ENCODE measurements around the gene BCL2L15.

Gene BCL2L15

DNA sequence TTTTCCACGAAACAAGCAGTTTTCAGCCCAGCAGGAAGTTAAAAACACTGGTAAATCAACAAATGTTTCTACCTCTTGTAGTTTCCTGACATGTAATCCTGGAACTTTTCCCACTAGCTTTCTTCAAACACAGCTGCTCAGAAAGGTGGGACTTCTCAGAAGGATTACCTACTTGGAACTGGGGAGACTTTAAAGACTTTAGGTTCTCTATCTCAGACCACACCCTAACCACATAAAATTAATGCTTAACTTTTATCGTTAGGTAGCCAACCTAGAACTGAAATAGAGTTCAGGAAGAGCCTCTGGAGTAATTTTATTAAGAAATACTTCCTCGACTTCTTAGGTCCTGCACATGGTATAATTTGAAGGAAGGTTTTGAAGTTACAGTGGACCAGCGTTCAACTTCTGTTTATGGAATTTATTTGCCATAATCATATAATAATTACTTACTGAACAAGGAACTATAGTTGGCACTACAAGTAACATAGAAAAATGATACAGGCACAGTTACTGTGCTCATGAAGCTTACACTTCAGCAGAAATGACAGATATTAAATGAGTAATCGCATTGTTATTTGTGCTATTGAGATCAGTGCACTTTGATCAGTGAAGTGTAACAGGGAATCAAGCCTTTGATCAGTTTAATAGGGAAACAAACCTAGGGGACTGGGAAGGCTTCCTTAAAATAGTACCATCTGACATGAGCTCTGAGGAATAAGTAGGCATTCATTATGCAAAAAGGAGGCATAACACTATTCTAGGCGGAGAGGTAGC, at the start of gene BCL2L15:
Gene BCL2L15 (minus strand): TSS at position 180 of the 774 bp plus-strand sequence. CDS start 206 bp downstream, outside the sequence.
- DNase-seq: no peak
- Mint-ChIP-seq H3K4me1 (peaks cover 39% of the 10 kb centered on the region), H3K4me3 (peak within 1 kb of the TSS; percentile 15), H3K36me3 (peaks cover 8% of the 10 kb centered on the region), H3K27me3 (no peaks in the 10 kb centered on the region), H3K9me3 (no peaks in the 10 kb centered on the region), H3K27ac (peak within 1 kb of the TSS; percentile 22)
- CTCF ChIA-PET: no interaction called here

DNA sequence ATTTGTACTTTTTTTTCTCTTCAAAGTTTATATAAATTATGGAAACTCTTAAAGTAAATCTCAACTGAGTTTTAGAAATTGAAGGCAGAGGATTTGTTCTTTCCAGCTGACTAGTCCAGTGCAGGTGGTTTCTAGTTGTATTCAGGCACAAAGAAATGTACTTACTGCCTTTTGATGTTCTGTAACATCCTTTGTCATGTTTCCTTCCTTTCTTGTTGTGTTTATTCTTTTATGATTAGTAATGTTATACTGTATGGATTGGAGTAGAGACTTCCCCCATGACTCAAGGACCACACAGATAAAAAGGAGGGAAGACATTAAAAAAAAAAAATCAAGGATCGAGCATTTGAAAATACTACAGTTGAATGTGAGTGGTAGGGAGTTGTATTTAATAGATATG, 49.8 kb upstream of the BCL2L15 start:
- Mint-ChIP-seq H3K27ac (peak overlapping the region; percentile 11), H3K36me3 (peaks cover 57% of the 10 kb centered on the region), H3K27me3 (no peaks in the 10 kb centered on the region), H3K4me3 (no peak overlapping the region), H3K4me1 (peaks cover 89% of the 10 kb centered on the region), H3K9me3 (no peaks in the 10 kb centered on the region)
- CTCF ChIA-PET: interaction anchor here (1.3 to 1.5 kb wide), 2 partner anchors 9 to 12 kb away, joined by 3 to 5 read pairs; no protein-coding TSS in a partner anchor
- DNase-seq: no peak

DNA sequence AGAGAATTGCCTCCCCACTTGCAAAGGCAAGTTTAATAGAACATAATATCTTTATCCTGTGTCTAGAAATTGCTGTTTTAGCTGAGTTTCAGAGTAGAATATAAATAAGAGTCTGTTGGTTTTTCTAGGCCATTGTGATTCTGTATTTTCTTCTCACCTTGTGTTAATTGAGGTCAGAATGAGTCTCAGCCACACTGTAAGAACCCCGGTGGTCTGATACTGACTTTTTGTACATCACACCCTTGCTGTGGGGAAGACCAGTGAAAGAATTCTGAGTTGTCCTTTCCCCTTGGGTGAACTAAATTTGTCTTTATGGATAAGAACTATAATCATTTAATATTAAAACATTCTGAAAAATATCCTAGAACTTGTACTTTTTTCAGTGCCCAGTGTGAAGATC, 48.6 kb upstream of the BCL2L15 start:
- Mint-ChIP-seq H3K4me3 (no peak overlapping the region), H3K27me3 (no peaks in the 10 kb centered on the region), H3K9me3 (no peaks in the 10 kb centered on the region), H3K36me3 (peaks cover 51% of the 10 kb centered on the region), H3K27ac (no peak overlapping the region), H3K4me1 (peaks cover 93% of the 10 kb centered on the region)
- CTCF ChIA-PET: no interaction called here
- no peak for DNase-seq

DNA sequence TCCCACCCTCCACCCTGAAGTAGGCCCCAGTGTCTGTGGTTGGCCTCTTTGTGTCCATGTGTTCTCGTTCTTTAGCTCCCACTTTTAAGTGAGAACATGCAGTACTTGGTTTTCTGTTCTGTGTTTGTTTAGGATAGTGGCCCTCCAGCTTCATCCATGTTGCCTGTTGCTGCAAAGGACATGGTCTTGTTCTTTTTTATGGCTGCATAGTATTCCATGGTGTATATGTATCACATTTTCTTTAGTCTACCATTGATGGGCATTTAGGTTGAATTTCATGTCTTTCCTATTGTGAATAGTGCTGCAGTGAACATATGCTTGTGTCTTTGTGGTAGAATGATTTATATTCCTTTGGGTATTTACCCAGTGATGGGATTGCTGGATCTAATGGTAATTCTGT, 47.8 kb upstream of the BCL2L15 start:
- CTCF ChIA-PET: no interaction called here
- no peak for DNase-seq
- Mint-ChIP-seq H3K4me1 (peaks cover 93% of the 10 kb centered on the region), H3K4me3 (no peak overlapping the region), H3K27ac (no peak overlapping the region), H3K9me3 (no peaks in the 10 kb centered on the region), H3K27me3 (no peaks in the 10 kb centered on the region), H3K36me3 (peaks cover 45% of the 10 kb centered on the region)

DNA sequence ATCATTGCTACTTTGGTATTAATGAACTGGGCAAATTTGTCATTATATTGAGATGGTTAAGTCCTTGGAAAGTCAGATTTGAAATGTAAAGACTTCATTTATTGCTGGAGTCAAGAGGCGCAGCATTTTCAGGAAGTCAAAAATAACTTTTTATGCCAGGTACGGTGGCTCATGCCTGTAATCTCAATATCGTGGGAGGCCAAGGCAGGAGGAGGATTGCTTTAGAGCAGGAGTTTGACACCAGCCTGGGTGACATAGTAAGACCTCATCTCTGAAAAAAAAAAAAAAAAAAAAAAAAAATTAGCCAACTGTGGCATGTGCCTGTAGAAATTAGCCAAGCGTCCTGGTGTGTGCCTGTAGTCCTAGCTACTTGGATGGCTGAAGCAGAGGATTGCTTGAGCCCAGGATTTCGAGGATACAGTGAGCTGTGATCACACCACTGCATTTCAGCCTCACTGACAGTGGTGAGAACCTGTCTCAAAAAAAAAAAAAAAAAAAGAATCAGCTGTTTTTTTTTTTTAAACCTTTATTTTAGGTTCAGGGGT, 47.2 kb upstream of the BCL2L15 start:
- DNase-seq: no peak
- H3K4me1 Mint-ChIP-seq: peaks cover 87% of the 10 kb centered on the region
- CTCF ChIA-PET: interaction anchor here (1.3 kb wide), 1 partner anchor 30 kb away, joined by 3 read pairs; the partner anchor contains the start of genes AP4B1 and DCLRE1B
- H3K27me3 Mint-ChIP-seq: no peaks in the 10 kb centered on the region
- H3K27ac Mint-ChIP-seq: peak overlapping the region; percentile 31
- peaks cover 46% of the 10 kb centered on the region for H3K36me3 Mint-ChIP-seq
- H3K9me3 Mint-ChIP-seq: no peaks in the 10 kb centered on the region
- H3K4me3 Mint-ChIP-seq: no peak overlapping the region

DNA sequence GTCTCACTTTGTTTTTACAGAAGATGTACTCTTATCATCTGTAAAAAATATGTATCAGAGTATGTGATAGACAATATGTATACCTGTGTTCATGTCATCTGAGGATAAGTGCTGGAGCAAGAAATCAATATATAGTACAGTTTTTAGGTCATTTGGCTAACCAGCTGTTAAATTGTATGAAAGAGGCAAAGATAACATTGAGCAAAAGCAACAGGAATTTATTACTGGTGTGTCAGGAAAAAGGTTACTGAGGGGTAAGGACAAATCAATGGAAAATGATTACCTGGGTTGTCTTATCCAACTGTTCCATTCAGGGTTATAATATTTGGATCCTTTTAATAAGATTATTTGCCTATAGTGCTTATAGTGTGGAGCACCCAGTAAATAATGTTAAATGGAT, 46.6 kb upstream of the BCL2L15 start:
- peaks cover 49% of the 10 kb centered on the region for H3K36me3 Mint-ChIP-seq
- DNase-seq: no peak
- no peaks in the 10 kb centered on the region for H3K27me3 Mint-ChIP-seq
- peaks cover 81% of the 10 kb centered on the region for H3K4me1 Mint-ChIP-seq
- H3K4me3 Mint-ChIP-seq: peak overlapping the region; percentile 97
- H3K27ac Mint-ChIP-seq: peak overlapping the region; percentile 70
- CTCF ChIA-PET: interaction anchor here (1.0 to 1.3 kb wide), 2 partner anchors 18 to 29 kb away, joined by 3 to 4 read pairs; partner anchors contain the start of genes AP4B1 and DCLRE1B
- H3K9me3 Mint-ChIP-seq: no peaks in the 10 kb centered on the region

DNA sequence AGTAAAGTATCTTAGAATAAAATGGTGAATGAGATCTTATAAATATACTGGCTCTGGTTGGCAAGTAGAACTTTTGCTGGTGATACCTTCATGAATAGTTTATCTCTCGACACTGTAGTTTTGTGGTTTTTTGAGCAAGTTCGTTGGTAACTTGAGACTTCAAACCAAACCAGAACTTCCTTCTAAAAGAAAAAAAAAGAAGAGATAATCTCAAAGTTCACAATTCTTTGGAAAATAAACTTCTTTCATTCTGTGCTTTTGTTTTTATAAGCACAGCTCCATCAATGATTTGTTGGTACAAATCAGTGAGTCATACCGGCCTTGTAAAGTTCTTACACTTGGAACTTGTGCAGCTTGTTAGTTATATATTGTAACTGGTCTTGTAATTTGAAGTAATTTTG, 44.1 kb upstream of the BCL2L15 start:
- CTCF ChIA-PET: interaction anchor here (0.9 to 5.2 kb wide), 7 partner anchors 10 to 96 kb away, joined by 3 to 29 read pairs (median 18); partner anchors contain the start of genes AP4B1 and DCLRE1B
- Mint-ChIP-seq H3K9me3 (no peaks in the 10 kb centered on the region), H3K4me1 (peaks cover 71% of the 10 kb centered on the region), H3K27me3 (peaks cover 3% of the 10 kb centered on the region), H3K4me3 (peak overlapping the region; percentile 97), H3K36me3 (peaks cover 40% of the 10 kb centered on the region), H3K27ac (peak overlapping the region; percentile 95)
- DNase-seq: no peak

DNA sequence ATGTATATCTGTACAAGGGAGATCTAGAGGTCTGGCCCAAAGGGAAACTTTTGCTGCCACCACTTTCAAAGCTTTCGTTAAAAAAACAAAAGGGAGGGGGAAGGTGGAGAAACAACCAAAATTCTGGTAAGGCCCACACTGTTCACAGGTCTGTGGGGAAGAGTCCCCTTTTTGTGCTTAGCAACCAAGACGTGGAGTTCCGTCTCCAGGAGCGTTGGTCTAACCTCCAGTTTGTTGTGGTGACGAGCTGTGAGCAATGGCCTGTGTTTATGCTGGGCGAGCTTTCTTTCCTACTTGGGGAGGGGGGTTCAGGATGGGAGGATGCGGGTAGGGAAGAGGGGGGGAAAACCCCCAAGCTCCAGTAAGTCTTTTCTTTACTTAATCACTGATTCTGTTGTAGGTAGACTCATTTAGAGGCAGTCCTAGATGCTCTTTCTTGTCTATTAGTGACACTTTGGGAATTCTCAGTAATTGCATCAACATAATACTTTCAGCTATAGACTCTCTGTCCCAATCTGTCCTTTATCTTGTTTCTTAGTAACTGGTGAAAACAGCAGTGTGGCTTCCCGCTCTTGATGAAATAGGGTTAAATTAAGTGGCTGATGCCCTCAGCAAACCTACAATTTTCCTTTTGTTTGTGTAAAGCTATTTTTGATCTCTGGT, 43.2 kb upstream of the BCL2L15 start:
- H3K4me3 Mint-ChIP-seq: peak overlapping the region; percentile 97
- H3K9me3 Mint-ChIP-seq: no peaks in the 10 kb centered on the region
- peak overlapping the region; percentile 95 for H3K27ac Mint-ChIP-seq
- peaks cover 64% of the 10 kb centered on the region for H3K4me1 Mint-ChIP-seq
- peak; percentile 75 for DNase-seq
- H3K36me3 Mint-ChIP-seq: peaks cover 36% of the 10 kb centered on the region
- H3K27me3 Mint-ChIP-seq: peaks cover 6% of the 10 kb centered on the region
- CTCF ChIA-PET: interaction anchor here (0.9 to 5.2 kb wide), 12 partner anchors 10 to 119 kb away, joined by 3 to 29 read pairs (median 6); partner anchors contain the start of genes AP4B1, DCLRE1B and RSBN1

DNA sequence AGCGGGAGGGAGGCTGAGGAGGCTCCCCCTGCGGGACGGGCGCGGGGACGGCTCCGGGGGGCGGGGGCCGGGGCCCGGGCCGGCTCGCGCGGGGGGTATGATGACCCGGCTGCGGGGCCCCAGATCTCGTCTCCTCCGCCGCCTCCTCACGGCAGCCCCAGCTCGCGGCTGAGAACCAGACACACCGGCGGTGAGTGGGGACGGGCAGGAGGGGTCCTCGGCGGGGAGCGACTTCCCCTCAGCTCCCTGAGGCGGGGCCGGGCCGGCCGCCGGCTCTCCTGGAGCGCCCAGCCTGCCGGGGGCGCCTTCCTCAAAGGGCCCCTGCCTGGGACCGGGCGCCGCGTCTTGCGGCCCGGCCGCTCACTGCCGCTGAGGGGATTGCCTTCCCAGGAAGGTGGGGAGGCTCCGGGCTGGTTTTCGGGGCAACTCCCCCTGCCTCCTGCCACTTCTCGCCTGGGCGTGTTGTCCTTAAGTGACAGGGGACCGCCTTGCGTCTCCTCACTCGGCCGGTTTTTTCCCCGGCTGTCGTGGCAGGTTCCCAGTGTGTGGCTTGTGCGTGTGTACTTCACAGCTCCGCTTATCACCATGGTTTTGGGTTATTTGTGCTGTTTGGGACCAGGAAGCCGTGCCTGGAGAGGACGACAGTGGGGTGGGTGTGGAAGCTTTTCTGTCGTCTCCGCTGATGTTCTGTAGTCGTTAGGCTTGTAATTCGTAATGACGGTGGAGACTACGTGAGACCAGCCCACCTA, 42.5 kb upstream of the BCL2L15 start:
- H3K27ac Mint-ChIP-seq: peak overlapping the region; percentile 95

DNA sequence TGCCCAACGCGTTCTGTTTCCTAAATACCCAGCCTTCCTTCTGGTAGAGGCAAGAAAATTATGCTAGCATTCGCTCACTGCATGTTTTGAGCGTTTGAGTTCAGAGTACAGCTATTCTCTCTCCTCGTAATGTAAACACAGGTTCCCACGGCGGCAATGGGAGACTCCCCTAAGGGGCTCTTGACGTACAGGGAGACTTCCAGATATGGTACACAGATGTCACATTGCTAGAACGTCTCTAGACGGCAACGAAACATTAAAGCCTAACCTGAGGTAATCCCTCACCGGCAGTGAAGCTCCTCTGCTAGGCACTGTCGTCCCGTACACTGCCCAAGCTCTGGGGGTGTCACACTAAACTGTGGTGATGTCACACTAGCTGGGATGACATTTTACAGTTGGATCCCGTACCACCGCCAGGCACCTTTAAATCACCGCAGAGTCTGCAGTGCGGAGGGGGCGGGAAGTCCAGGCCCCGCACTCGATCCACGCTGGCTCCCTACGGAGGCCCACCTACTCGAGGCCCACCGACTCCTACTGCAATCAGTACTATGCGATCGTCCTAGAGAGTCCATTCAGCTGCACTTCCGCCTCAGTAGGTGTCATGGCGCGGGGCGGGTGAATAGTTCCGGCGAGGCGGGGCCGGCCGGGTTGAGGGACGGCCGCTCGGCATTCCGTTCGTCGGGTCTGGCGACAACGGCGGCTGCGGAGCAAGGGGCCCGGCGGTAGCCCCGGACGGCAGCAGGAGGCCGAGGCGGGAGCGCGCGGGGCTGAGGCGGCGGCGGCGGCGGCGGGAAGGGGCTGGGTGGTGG, 41.8 kb upstream of the BCL2L15 start, which contains the start of gene HIPK1:
Gene HIPK1 (plus strand): TSS at position 384 of the 809 bp plus-strand sequence.
- CTCF ChIA-PET: interaction anchor here (0.9 to 5.2 kb wide), 12 partner anchors 9 to 95 kb away, joined by 3 to 29 read pairs (median 6); partner anchors contain the start of genes AP4B1 and DCLRE1B
- Mint-ChIP-seq H3K4me3 (peak within 1 kb of the TSS; percentile 97), H3K27ac (peak within 1 kb of the TSS; percentile 98), H3K27me3 (peaks cover 18% of the 10 kb centered on the region), H3K36me3 (peaks cover 25% of the 10 kb centered on the region), H3K4me1 (peaks cover 53% of the 10 kb centered on the region), H3K9me3 (no peaks in the 10 kb centered on the region)
- DNase-seq: peak; percentile 95

More for the DNA sequence above, 42.5 kb upstream of the BCL2L15 start:
- CTCF ChIA-PET: interaction anchor here (1.3 to 5.2 kb wide), 10 partner anchors 10 to 118 kb away, joined by 4 to 29 read pairs (median 11); partner anchors contain the start of genes AP4B1, DCLRE1B and RSBN1
- H3K4me1 Mint-ChIP-seq: peaks cover 57% of the 10 kb centered on the region
- no peaks in the 10 kb centered on the region for H3K9me3 Mint-ChIP-seq
- H3K27me3 Mint-ChIP-seq: peaks cover 10% of the 10 kb centered on the region
- DNase-seq: peak; percentile 71
- peak overlapping the region; percentile 97 for H3K4me3 Mint-ChIP-seq
- H3K36me3 Mint-ChIP-seq: peaks cover 29% of the 10 kb centered on the region

DNA sequence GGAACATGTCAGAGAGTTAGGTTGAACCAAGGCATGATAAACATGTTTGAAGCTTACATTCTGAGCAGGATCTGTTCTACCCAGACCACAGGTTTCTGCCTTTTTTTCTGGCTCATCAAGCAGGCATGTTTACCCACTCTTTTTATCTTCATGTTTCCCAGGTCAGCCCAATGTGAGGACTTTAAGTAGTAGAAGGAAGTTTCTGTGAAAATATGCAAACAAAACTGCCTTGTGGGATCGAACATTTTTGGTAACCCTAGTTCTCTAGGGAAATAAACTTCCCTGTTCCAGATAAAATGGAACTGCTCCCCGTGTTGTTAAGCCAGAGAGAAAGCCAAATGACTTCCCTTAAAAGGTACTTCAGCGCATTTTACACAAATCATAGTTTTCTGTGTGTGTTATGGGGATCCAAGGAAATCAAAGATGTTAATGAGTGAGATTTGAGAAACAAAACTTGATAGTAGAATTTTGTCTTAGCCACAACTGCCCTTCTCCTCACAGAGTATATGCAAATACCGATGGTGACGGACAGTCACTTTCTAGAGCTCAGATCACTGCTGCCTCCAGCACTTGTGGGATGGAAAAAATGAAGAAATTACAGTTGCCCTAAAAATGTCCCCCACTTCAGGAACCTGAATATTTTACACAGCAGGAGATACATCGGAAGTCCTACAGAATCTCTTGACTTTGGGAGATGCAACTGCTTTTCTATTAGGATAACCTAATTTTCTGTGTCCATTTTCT, 41.0 kb upstream of the BCL2L15 start:
- Mint-ChIP-seq H3K27me3 (peaks cover 24% of the 10 kb centered on the region), H3K4me3 (peak overlapping the region; percentile 94), H3K27ac (peak overlapping the region; percentile 98), H3K36me3 (peaks cover 18% of the 10 kb centered on the region), H3K9me3 (no peaks in the 10 kb centered on the region), H3K4me1 (peaks cover 46% of the 10 kb centered on the region)
- no peak for DNase-seq
- CTCF ChIA-PET: interaction anchor here (0.9 to 5.2 kb wide), 9 partner anchors 9 to 94 kb away, joined by 3 to 29 read pairs (median 4); partner anchors contain the start of genes AP4B1 and DCLRE1B

DNA sequence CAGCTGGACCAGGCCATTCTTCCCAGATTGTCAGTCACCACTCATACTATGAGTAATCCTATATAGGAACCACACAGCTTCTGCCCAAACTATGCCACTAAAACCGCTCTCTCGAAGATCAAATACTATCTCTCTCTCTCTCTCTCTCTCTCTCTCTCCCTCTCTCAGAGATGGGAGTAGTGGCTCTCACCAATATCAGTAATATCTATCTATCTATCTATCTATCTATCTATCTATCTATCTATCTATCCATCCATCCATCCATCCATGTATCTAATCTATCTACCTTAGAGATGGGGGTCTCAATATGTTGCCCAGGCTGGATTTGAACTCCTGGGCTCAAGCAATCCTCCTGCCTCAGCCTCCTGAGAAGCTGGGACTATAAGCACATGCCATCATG, 37.1 kb upstream of the BCL2L15 start:
- H3K9me3 Mint-ChIP-seq: no peaks in the 10 kb centered on the region
- H3K4me3 Mint-ChIP-seq: no peak overlapping the region
- H3K27me3 Mint-ChIP-seq: peaks cover 36% of the 10 kb centered on the region
- no peak for DNase-seq
- H3K27ac Mint-ChIP-seq: no peak overlapping the region
- peaks cover 6% of the 10 kb centered on the region for H3K36me3 Mint-ChIP-seq
- CTCF ChIA-PET: interaction anchor here (0.9 to 1.3 kb wide), 2 partner anchors 15 to 89 kb away, joined by 3 to 4 read pairs; no protein-coding TSS in a partner anchor
- H3K4me1 Mint-ChIP-seq: peaks cover 15% of the 10 kb centered on the region

Data from activated naive CD4-positive, alpha-beta T cell treated with anti-CD3 and anti-CD28 coated beads, Interleukin-2, amount 10 ng/mL, durations not matched to agents 7 days and 5 days (primary cell).